Peyer's patch (tissue), 4 donors: ENCODE data around the gene DNAH6.

Experiments
- CTCF ChIP-seq, 6 experiments: fragments of 450-650 bp in 4 of 6; fragments of 200-600 bp in 2 of 6; sonication (generic) in 1 of 6; IDR thresholded peaks; one replicate each; pipeline ENCODE4 v1.5.1; 2017 to 2019; ENCODE audit warnings: antibody characterized with exemption in 6 of 6, mild to moderate bottlenecking in 3 of 6, moderate library complexity in 1 of 6
- POLR2A ChIP-seq, 2 donors: fragments of 450-650 bp; IDR thresholded peaks; one replicate each; pipeline ENCODE4 v1.5.1; 2017; ENCODE audit warnings: antibody characterized with exemption in 2 of 2, mild to moderate bottlenecking in 2 of 2, moderate library complexity in 2 of 2

- TF ChIP-seq CTCF (IDR thresholded peaks at IDR 0.05) (no peak), POLR2A (IDR thresholded peaks at IDR 0.05) (no peak)
These were observed 250.5 kb downstream of the DNAH6 start for GRCh38 chr2:84766791-84767190.
